LNCAP (cell line): Measurements from ENCODE around the gene PALD1.

ENCODE experiments used
- CTCF ChIP-seq: fragments of 450-650 bp; IDR thresholded peaks from 2 replicates; pipeline ENCODE4 v1.5.1; 2017; ENCODE audit warnings: mild to moderate bottlenecking

Gene PALD1

DNA sequence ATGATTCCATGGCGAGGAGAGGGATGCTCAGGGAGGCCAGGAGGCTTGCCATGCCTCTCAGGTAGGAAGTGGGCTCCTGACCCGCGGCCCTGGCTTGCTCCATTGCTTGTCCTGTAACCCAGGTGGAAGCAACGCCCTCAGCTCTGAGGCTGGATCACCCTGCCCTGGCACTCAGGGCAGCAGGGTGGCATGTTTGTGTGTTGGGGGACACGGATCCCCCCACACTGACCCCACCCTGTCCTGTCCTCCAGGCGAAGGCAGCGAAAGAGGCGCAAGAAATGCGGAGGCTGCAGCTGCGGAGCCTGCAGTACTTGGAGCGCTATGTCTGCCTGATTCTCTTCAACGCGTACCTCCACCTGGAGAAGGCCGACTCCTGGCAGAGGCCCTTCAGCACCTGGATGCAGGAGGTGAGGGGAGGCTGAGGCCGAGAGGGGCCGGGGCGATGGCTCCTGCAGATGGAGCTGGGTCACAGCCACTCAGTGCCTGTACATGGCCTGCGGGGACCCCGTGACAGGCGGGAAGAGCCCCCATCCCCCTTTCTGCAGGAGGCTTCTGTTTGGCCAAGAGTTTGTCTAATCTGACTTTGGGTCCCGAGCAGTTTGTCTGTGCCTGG, 85.7 kb downstream of the PALD1 start:
- no peak for TF ChIP-seq CTCF

GRCh38 chr10:70564901-70565351, 86.4 kb downstream of the PALD1 start:
- no peak for TF ChIP-seq CTCF

GRCh38 chr10:70565556-70566514, 87.3 kb downstream of the PALD1 start:
- no peak for TF ChIP-seq CTCF

- no peak for TF ChIP-seq CTCF
These were observed 88.1 kb downstream of the PALD1 start for GRCh38 chr10:70566515-70567290.

DNA sequence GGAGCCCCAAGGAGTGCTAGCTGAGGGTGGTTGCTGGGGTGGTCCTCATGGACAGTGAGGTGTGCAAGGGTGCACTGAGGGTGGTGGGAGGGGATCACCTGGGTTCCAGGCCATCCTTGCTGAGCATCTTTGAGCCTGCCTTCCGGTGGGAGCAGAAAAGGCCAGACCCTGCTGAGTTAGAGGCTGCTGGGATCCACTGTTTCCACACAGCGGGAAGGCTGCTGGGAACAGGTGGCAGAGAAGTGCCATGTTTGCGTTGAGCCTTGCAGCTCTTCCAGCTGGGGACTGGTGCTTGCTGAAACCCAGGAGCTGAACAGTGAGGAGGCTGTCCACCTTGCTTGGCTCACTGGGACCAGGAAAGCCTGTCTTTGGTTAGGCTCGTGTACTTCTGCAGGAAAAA, 89.0 kb downstream of the PALD1 start:
- TF ChIP-seq CTCF = no peak

- TF ChIP-seq CTCF = no peak
These were observed 89.5 kb downstream of the PALD1 start for GRCh38 chr10:70568113-70568512.

DNA sequence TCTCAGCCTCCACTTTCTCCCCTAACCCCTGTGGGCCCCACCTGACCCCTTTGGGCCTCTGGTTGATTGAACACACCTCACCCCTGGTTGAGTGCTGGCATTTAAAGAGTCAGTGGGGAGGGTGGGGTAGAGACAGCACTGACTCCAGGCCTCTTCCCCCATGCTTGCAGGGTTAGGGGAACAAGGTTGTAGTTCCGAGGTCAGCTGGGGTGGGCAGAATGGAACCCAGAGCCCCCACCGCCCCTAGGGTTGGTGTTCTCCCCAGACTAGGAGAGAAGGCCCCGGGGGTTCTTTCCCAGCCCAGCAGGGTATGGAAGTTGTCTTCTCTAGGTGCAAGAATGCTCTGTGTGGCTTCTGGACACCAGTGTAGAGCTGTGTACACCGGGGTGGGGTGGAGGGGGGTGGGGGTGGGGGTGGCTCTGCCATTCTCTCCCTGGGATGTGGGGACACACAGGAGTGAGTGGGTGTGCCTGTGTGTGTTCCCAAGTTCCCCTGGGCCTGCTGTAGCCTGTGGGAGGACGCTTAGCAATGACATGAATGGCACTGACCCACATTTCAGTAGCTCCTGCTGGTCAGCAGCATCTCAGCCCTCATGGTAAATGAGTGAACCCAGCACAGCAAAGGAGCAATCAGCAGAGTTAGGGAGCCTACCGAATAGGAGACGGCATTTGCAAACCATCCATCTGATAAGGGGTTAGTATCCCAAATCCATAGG, 90.4 kb downstream of the PALD1 start:
- TF ChIP-seq CTCF = no peak
